GM18508 (cell line): ENCODE measurements around the gene SND1.

ENCODE experiments used
- ATAC-seq: cut with Tn5 transposase; IDR thresholded peaks from one replicate; pipeline ENCODE4 v1.9.1; 2021; ENCODE audit warnings: moderate number of reproducible peaks; ENCODE audit not compliant: insufficient read depth, unreplicated experiment

SND1 gene

GRCh38 chr7:128045158-128045557 is 393.2 kb downstream of the SND1 start:
- ATAC-seq, result no peak

DNA sequence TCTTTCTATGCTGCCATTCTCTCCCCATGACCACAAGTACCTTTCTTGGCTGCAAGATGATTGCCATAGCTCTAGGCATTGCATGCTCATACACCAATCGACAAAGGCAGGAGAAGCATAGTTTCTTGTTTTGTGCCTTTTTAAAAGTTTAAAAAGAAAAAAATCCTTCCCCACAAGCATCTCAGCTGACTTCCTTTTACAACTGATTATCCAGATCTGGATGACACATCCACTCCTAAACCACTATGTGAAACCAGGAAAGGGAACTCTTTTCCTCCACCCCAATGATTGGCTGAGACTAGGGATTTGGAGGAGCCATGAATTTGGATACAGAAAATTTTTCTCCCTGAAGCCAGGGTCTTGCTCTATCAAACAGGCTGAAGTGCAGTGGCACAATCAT is 393.8 kb downstream of the SND1 start:
- ATAC-seq, result no peak

- no peak for ATAC-seq
Measured at GRCh38 chr7:128052404-128052803, 400.4 kb downstream of the SND1 start.

GRCh38 chr7:128053023-128053422 is 401.0 kb downstream of the SND1 start:
- no peak for ATAC-seq

DNA sequence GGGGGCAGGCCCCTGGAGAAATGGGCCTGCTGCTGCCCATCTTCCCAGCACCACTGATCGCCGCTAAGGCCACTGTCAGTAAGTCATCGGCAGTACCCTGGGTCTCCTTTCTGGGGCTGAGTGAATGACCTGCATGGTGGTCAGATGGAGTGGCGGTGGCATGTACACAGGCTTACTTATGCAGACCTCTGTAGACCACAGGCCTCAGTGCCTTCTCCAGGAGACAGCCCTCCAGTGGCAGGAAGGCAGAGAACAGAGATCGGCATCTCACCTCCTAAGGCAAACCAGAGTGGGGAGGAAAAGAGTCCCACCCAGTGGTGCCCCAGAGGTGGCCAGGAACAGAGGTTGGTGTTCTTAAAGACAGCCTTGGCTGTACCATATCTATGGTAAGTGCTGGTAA is 402.0 kb downstream of the SND1 start:
- no peak for ATAC-seq

GRCh38 chr7:128054511-128054910 is 402.5 kb downstream of the SND1 start:
- ATAC-seq, result no peak

GRCh38 chr7:128055637-128056036 is 403.6 kb downstream of the SND1 start:
- ATAC-seq, result no peak

- no peak for ATAC-seq
Measured at GRCh38 chr7:128056901-128057300, 404.9 kb downstream of the SND1 start.

GRCh38 chr7:128057909-128058308 is 405.9 kb downstream of the SND1 start:
- ATAC-seq, result no peak

- no peak for ATAC-seq
Measured at GRCh38 chr7:128059143-128059988, 407.4 kb downstream of the SND1 start.

DNA sequence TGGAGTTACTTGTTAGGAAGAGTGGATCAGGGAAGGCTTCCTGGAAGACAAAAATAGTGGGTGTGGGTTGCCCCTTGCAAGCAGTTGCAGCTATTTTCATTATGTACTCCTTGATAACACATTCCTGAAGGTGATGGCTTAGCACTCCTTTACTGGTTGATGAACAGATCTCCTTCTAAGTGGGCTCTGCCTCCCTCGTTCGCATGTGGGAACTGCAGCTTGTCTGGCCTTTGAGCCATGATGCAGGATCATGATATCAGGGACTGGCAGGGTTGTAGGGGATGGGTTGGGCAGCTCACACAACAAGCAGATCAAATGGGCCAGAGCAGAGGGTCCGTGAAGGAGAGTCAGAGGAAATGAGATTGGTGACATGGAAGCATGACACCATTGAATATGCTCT is 408.0 kb downstream of the SND1 start:
- no peak for ATAC-seq

DNA sequence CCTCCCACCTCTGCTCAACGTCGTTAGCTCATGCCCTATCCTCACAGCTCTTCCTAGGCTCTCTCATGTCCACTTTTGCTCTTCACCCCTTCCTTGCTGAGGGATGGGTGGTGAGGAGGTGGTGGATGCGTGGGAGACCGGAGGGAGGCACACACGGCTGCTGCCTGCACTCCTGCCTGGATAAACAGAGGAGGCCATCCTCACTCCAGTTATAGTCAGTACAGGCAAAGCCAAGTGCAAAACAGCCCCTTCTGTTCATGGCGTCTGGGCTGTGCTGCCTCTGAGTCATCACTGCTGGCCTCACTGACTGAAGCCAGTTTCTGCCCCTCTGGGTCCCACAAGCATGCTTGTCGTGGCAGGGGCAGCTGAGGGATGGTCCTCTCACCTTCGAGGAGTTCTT is 411.1 kb downstream of the SND1 start:
- ATAC-seq, result no peak

DNA sequence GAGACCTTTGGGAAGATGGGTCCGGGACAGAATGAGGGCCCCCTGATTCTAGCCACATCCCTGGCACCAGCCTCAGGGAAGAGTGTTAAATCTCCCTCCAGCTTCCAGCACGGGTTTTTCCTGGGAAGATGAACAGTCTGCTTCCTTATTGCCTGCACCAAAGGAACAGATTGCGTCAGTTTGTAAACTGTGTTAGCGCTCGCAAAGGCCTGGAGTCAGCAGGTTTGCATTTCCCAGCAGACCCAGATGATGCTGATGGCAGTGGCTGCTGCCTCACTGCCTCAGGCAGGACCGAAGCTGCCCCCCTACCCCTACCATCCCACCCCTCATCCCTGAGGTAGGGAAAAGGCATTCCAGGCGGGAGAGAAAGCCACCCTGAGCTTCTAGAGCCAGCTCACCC is 413.9 kb downstream of the SND1 start:
- no peak for ATAC-seq

- no peak for ATAC-seq
Measured at GRCh38 chr7:128066395-128066794, 414.4 kb downstream of the SND1 start.

- no peak for ATAC-seq
Measured at GRCh38 chr7:128066858-128067257, 414.9 kb downstream of the SND1 start.

DNA sequence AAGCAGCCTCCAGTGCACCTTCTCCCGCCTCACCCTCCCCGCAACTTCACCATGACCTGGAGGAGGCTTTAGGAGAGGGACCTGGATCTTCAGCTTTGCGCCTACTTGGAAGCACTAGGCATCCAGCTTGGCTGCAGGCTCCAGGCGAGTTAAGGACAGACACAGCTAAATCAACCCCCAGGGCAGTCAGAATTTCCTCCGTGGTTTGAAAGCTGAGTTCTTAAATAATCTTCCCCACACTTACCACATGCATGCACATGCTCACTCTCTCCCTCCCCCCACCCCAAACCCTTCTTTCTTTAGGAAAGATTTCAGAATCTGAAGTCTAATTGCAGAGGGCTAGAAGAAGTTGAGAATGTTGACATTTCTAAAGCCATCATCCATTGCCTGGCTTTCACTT is 416.0 kb downstream of the SND1 start:
- ATAC-seq, result no peak

- ATAC-seq, result no peak
Measured at GRCh38 chr7:128068785-128069184, 416.8 kb downstream of the SND1 start.

DNA sequence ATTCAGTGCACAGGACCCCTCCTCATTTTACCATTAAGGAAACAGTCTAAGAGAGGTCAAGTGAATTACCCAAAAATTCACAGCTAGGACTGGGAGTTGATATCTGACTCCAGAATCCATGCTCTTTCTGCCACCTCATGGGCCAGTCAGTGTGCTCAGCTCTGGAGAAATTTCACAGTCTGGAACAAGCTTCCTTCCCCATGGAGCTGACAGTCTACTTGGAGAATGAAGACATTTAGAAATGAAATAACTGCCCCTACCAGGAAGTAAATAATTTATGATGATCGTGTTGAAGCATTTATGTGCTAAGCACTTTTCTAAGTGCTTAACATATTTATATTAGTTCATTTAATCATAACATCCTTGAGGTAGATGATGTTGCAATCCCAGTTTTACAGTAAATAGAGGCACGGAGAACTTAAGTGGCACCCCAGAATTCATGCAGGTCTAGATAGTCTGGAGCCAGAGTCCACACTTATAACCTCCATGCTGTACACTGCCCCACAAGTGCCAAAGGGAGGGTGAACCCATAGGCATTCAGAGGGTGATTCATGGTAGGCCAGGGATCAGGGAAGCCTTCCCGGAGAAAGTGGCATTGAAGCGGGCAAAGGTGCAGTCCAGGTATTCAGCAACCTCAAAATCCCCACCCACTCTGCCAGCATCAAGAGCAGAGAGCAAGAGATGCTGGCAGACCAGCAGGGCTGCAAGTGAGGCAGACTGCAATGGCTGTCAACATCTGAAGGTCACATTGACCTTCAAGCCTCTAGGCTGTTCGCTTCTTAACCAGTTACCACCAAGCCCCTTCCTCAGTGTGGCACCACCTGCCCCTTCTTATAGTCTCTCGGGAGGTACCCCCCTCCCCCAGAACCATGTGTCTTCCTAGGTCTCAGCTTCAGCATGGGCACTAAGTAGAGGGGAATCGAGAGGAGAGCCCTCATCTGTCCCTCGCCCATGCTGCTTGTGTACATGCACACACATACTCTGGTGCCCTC is 417.7 kb downstream of the SND1 start:
- no peak for ATAC-seq

- ATAC-seq, result no peak
Measured at GRCh38 chr7:128071376-128071775, 419.4 kb downstream of the SND1 start.

DNA sequence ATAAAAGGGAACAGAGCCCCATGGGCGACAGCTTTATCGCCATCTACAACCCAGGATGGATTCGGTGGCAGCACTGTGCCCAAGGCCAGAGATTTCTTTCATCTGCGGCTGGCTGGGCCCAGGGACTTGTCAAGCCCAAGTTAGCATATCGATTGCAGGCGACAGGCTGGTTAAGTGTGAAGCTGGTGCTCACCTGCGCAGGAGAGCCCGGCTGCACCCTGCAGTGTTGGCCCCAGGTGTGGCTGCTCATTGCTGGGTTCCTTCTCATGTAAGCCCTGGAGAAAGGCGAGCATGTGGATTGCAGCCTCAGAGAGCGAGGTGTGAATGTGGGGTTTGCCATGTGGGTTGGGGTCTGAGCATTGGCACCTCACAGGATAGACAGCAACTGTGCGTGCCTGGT is 419.8 kb downstream of the SND1 start:
- ATAC-seq, result no peak

- ATAC-seq, result no peak
Measured at GRCh38 chr7:128073671-128074310, 421.8 kb downstream of the SND1 start.
